H9 (cell line): ENCODE results near the gene PRLH. TPM values are rescaled to one million over a fixed set of nuclear protein-coding genes. Genes with fewer than 3 reads are reported as not detected.

ENCODE experiments used
- DNase-seq: peaks from one replicate; pipeline ENCODE4 v3.0.0-alpha.2; 2017
- H2AFZ ChIP-seq: one replicate; pipeline ENCODE4 v1.6.1; 2013; ENCODE audit warnings: mild to moderate bottlenecking, low read length, control low read depth, moderate library complexity
- H2AK5ac ChIP-seq: 2 replicates; pipeline ENCODE4 v1.6.1; 2013; ENCODE audit warnings: low read length, control low read depth, mixed read lengths; ENCODE audit not compliant: insufficient read length
- H2BK120ac ChIP-seq: one replicate; pipeline ENCODE4 v1.6.1; 2013; ENCODE audit warnings: low read depth, mild to moderate bottlenecking, low read length, control low read depth, inconsistent platforms; ENCODE audit not compliant: poor library complexity, severe bottlenecking
- H2BK12ac ChIP-seq: 2 replicates; pipeline ENCODE4 v1.6.1; 2013; ENCODE audit warnings: low read length, control low read depth, mixed read lengths, low read depth; ENCODE audit not compliant: insufficient read length
- H2BK15ac ChIP-seq: 2 replicates; pipeline ENCODE4 v1.6.1; 2013; ENCODE audit warnings: low read depth, low read length, control low read depth
- H2BK20ac ChIP-seq: one replicate; pipeline ENCODE4 v1.6.1; 2013; ENCODE audit warnings: low read depth, mild to moderate bottlenecking, low read length, control low read depth, inconsistent platforms; ENCODE audit not compliant: poor library complexity, severe bottlenecking
- H2BK5ac ChIP-seq: 2 replicates; pipeline ENCODE4 v1.6.1; 2013; ENCODE audit warnings: low read length, control low read depth, mixed read lengths; ENCODE audit not compliant: insufficient read length
- H3K14ac ChIP-seq: 2 replicates; pipeline ENCODE4 v1.6.1; 2013; ENCODE audit warnings: low read length, control low read depth; ENCODE audit not compliant: insufficient read depth
- H3K18ac ChIP-seq: 2 replicates; pipeline ENCODE4 v1.6.1; 2013; ENCODE audit warnings: low read depth, mild to moderate bottlenecking, mixed read lengths, low read length, control low read depth; ENCODE audit not compliant: insufficient read length
- H3K23ac ChIP-seq: 2 replicates; pipeline ENCODE4 v1.6.1; 2013; ENCODE audit warnings: low read length, control low read depth, mixed read lengths, low read depth; ENCODE audit not compliant: insufficient read length
- H3K23me2 ChIP-seq: 2 replicates; pipeline ENCODE4 v1.6.1; 2013; ENCODE audit warnings: low read depth, mild to moderate bottlenecking, mixed read lengths, low read length, control low read depth; ENCODE audit not compliant: insufficient read length, poor library complexity, severe bottlenecking
- H3K27ac ChIP-seq: 2 replicates; pipeline ENCODE4 v1.5.1; 2013; ENCODE audit warnings: low read length, control low read depth, mixed read lengths, low read depth; ENCODE audit not compliant: insufficient read length
- H3K27me3 ChIP-seq: 2 replicates; pipeline ENCODE4 v1.6.1; 2013; ENCODE audit warnings: low read length, control low read depth, inconsistent platforms; ENCODE audit not compliant: insufficient read depth
- H3K4ac ChIP-seq: 2 replicates; pipeline ENCODE4 v1.6.1; 2013; ENCODE audit warnings: low read depth, mild to moderate bottlenecking, control low read depth, inconsistent platforms, low read length, moderate library complexity
- H3K4me1 ChIP-seq: 2 replicates; pipeline ENCODE4 v1.6.1; 2013; ENCODE audit warnings: low read length, control low read depth, inconsistent platforms; ENCODE audit not compliant: insufficient read depth
- H3K4me2 ChIP-seq: 2 replicates; pipeline ENCODE4 v1.6.1; 2013; ENCODE audit warnings: low read length, control low read depth, mixed read lengths; ENCODE audit not compliant: insufficient read length, insufficient read depth
- H3K56ac ChIP-seq: 2 replicates; pipeline ENCODE4 v1.6.1; 2013; ENCODE audit warnings: low read depth, mild to moderate bottlenecking, mixed read lengths, low read length, control low read depth; ENCODE audit not compliant: insufficient read length
- H3K79me1 ChIP-seq: 2 replicates; pipeline ENCODE4 v1.6.1; 2013; ENCODE audit warnings: low read depth, mild to moderate bottlenecking, moderate library complexity, low read length, control low read depth, inconsistent platforms; ENCODE audit not compliant: insufficient read depth, poor library complexity, severe bottlenecking
- H3K79me2 ChIP-seq: 2 replicates; pipeline ENCODE4 v1.6.1; 2013; ENCODE audit warnings: low read length, control low read depth, inconsistent platforms; ENCODE audit not compliant: insufficient read depth
- H3K9ac ChIP-seq: 2 replicates; pipeline ENCODE4 v1.6.1; 2013; ENCODE audit warnings: low read length, control low read depth, mixed read lengths; ENCODE audit not compliant: insufficient read length; ENCODE audit errors: extremely low read depth
- H3K9me3 ChIP-seq: one replicate; pipeline ENCODE4 v1.6.1; 2013; ENCODE audit warnings: low read depth, low read length, inconsistent platforms; ENCODE audit not compliant: control insufficient read depth
- H3T11ph ChIP-seq: one replicate; pipeline ENCODE4 v1.6.1; 2013; ENCODE audit warnings: mild to moderate bottlenecking, low read length, control low read depth, inconsistent platforms
- H4K20me1 ChIP-seq: one replicate; pipeline ENCODE4 v1.6.1; 2013; ENCODE audit not compliant: control insufficient read depth, insufficient read length, insufficient read depth
- H4K5ac ChIP-seq: 2 replicates; pipeline ENCODE4 v1.6.1; 2013; ENCODE audit warnings: low read depth, mild to moderate bottlenecking, mixed read lengths, low read length, control low read depth; ENCODE audit not compliant: insufficient read length
- H4K8ac ChIP-seq: replicated peaks from 2 replicates; pipeline ENCODE4 v1.6.1; 2013; ENCODE audit warnings: low read length, control low read depth, mixed read lengths, low read depth; ENCODE audit not compliant: insufficient read length
- H4K91ac ChIP-seq: 2 replicates; pipeline ENCODE4 v1.6.1; 2013; ENCODE audit warnings: low read depth, mild to moderate bottlenecking, moderate library complexity, mixed read lengths, low read length, control low read depth; ENCODE audit not compliant: insufficient read length
- H3K27ac Mint-ChIP-seq, 3 experiments: 2 replicates in 2 of 3; 3 replicates in 1 of 3; pipeline ENCODE4 v1.8.0; 2020 to 2021; ENCODE audit warnings: mixed read lengths in 3 of 3, mild to moderate bottlenecking in 1 of 3, moderate library complexity in 1 of 3
- H3K27me3 Mint-ChIP-seq: 2 replicates; pipeline ENCODE4 v1.8.0; 2021; ENCODE audit warnings: low read depth, mild to moderate bottlenecking, moderate library complexity, mixed read lengths
- H3K36me3 Mint-ChIP-seq, 3 experiments: 2 replicates in 2 of 3; 3 replicates in 1 of 3; pipeline ENCODE4 v1.8.0; 2020 to 2021; ENCODE audit warnings: low read depth in 3 of 3, mixed read lengths in 3 of 3; ENCODE audit not compliant: insufficient read depth in 1 of 3
- H3K4me1 Mint-ChIP-seq, 2 experiments: 2 replicates each; pipeline ENCODE4 v1.8.0; 2020; ENCODE audit warnings: mixed read lengths in 2 of 2
- H3K4me3 Mint-ChIP-seq, 2 experiments: 2 replicates in 1 of 2; 3 replicates in 1 of 2; pipeline ENCODE4 v1.8.0; 2020 to 2021; ENCODE audit warnings: mild to moderate bottlenecking in 2 of 2, mixed read lengths in 2 of 2, moderate library complexity in 1 of 2
- H3K9me3 Mint-ChIP-seq, 2 experiments: 2 replicates in 1 of 2; 3 replicates in 1 of 2; pipeline ENCODE4 v1.8.0; 2020; ENCODE audit warnings: mild to moderate bottlenecking in 2 of 2, mixed read lengths in 2 of 2, moderate library complexity in 1 of 2
- CTCF ChIP-seq: fragments of 200-600 bp; sonication (generic); conservative IDR thresholded peaks from 3 replicates; pipeline ENCODE4 v1.8.0; 2021; ENCODE audit warnings: antibody characterized with exemption, mild to moderate bottlenecking
- whole genome bisulfite sequencing: extraction: QIAGEN DNeasy Blood & Tissue Kit; methylation state at CpG from one replicate; pipeline ENCODE4 v1.1.7; 2013; ENCODE audit warnings: missing lambda C conversion rate, low lambda C conversion rate, mixed read lengths; ENCODE audit not compliant: insufficient read length; ENCODE audit errors: extremely low coverage; 5-methylcytosine and 5-hydroxymethylcytosine counted together
- total RNA-seq: library from RNA; stranded (reverse); gene quantifications from 2 replicates; pipeline ENCODE4 v1.2.1, GENCODE V29; 2021

PRLH gene
- total RNA-seq, 1 experiment from 2014 or later, result not detected

GRCh38 chr2:237556773-237557632 is 9.4 kb upstream of the PRLH start:
- Histone ChIP-seq H2BK120ac (no peak overlapping the region), H3K27me3 (no peaks in the 10 kb centered on the region), H3K4me1 (no peaks in the 10 kb centered on the region), H3K79me1 (no peaks in the 10 kb centered on the region), H3K23ac (no peak overlapping the region), H2BK15ac (no peak overlapping the region), H2BK20ac (no peak overlapping the region), H3K9ac (no peak overlapping the region), H3T11ph (no peak overlapping the region), H4K91ac (no peak overlapping the region), H4K8ac (no peak overlapping the region), H2BK5ac (no peak overlapping the region), H3K9me3 (peaks cover 4% of the 10 kb centered on the region), H2AFZ (no peak overlapping the region), H3K14ac (no peak overlapping the region), H3K4ac (no peak overlapping the region), H4K5ac (no peak overlapping the region), H3K4me2 (no peak overlapping the region), H2AK5ac (no peak overlapping the region), H3K56ac (no peak overlapping the region), H3K18ac (no peak overlapping the region), H2BK12ac (no peak overlapping the region), H3K79me2 (no peaks in the 10 kb centered on the region), H3K23me2 (no peaks in the 10 kb centered on the region), H3K27ac (no peak overlapping the region), H4K20me1 (no peaks in the 10 kb centered on the region)
- TF ChIP-seq CTCF, result no peak
- H3K27me3 Mint-ChIP-seq, result peaks cover 11% of the 10 kb centered on the region
- DNase-seq, result no peak
- H3K4me1 Mint-ChIP-seq, result no peaks in the 10 kb centered on the region
- H3K27ac Mint-ChIP-seq, result no peak overlapping the region
- H3K36me3 Mint-ChIP-seq, result peaks cover 6 to 20% (median 8%) of the 10 kb centered on the region in 3 experiments; a peak in 4 of 7 replicates
- no CpG with 5 or more reads among the region's 11 CpGs for WGBS
- H3K9me3 Mint-ChIP-seq, result peaks cover 10 to 25% of the 10 kb centered on the region in 2 experiments; a peak in 4 of 5 replicates
- H3K4me3 Mint-ChIP-seq, result no peak overlapping the region
